SU-DHL-6 (cell line): Measurements from ENCODE around the gene FBXO47.

Experiments
- H2AFZ ChIP-seq: fragments of 200-600 bp; sonication (generic); 2 replicates; pipeline ENCODE4 v1.6.1; 2014; ENCODE audit warnings: low read depth, mild to moderate bottlenecking, moderate library complexity, mixed read lengths, antibody characterized with exemption, low read length; ENCODE audit not compliant: severe bottlenecking
- H3F3A ChIP-seq: fragments of 200-600 bp; shearing (Covaris generic); 2 replicates; pipeline ENCODE4 v1.6.0; 2016; ENCODE audit warnings: antibody characterized with exemption, mild to moderate bottlenecking; ENCODE audit not compliant: insufficient read depth
- H3K27ac ChIP-seq: fragments of 200-600 bp; sonication (generic); 2 replicates; pipeline ENCODE4 v1.5.1; 2016; ENCODE audit warnings: low read depth, mild to moderate bottlenecking, low read length, moderate library complexity, mixed read lengths
- H3K27me3 ChIP-seq: fragments of 200-600 bp; sonication (generic), shearing (Covaris generic); 2 replicates; pipeline ENCODE4 v1.6.0; 2014; ENCODE audit warnings: mild to moderate bottlenecking, low read length
- H3K36me3 ChIP-seq: fragments of 200-600 bp; sonication (generic); 2 replicates; pipeline ENCODE4 v1.6.1; 2014; ENCODE audit warnings: mild to moderate bottlenecking, low read length, mixed read lengths
- H3K4me2 ChIP-seq: fragments of 300-600, 200-600 bp; shearing (Covaris generic), sonication (generic); 2 replicates; pipeline ENCODE4 v1.6.0; 2014; ENCODE audit warnings: low read length, low read depth, mild to moderate bottlenecking; ENCODE audit not compliant: poor library complexity, severe bottlenecking
- H3K4me3 ChIP-seq: fragments of 200-600 bp; sonication (generic); 2 replicates; pipeline ENCODE4 v1.5.1; 2014; ENCODE audit warnings: antibody characterized with exemption, low read length, mild to moderate bottlenecking, mixed read lengths; ENCODE audit not compliant: insufficient read depth, poor library complexity, severe bottlenecking
- H3K79me2 ChIP-seq: fragments of 200-600 bp; sonication (generic); 2 replicates; pipeline ENCODE4 v1.6.1; 2014; ENCODE audit warnings: mild to moderate bottlenecking, low read length, moderate library complexity; ENCODE audit not compliant: insufficient read depth
- H3K9ac ChIP-seq: fragments of 200-600 bp; sonication (generic); 2 replicates; pipeline ENCODE4 v1.7.0; 2014; ENCODE audit warnings: mild to moderate bottlenecking, low read length
- H3K9me2 ChIP-seq: fragments of 200-600 bp; sonication (generic); replicated peaks from 2 replicates; pipeline ENCODE4 v1.6.1; 2014; ENCODE audit warnings: low read length; ENCODE audit not compliant: insufficient read depth
- H3K9me3 ChIP-seq: fragments of 200-600 bp; sonication (generic); 2 replicates; pipeline ENCODE4 v1.6.1; 2014; ENCODE audit warnings: low read length, mixed read lengths; ENCODE audit not compliant: insufficient read depth
- H4K20me1 ChIP-seq: fragments of 200-600 bp; sonication (generic); 2 replicates; pipeline ENCODE4 v1.6.1; 2014; ENCODE audit warnings: low read depth, mild to moderate bottlenecking, antibody characterized with exemption, low read length, moderate library complexity, mixed read lengths
- CTCF ChIP-seq: fragments of 200-600 bp; sonication (generic); IDR thresholded peaks from one replicate; pipeline ENCODE4 v1.5.1; 2017; ENCODE audit warnings: antibody characterized with exemption, mild to moderate bottlenecking, low read length, moderate library complexity; ENCODE audit not compliant: insufficient read depth, poor library complexity, severe bottlenecking
- EZH2phosphoT487 ChIP-seq: fragments of 200-600 bp; sonication (generic), shearing (Covaris generic); conservative IDR thresholded peaks from 2 replicates; pipeline ENCODE4 v1.6.1; 2018; ENCODE audit warnings: mild to moderate bottlenecking, antibody characterized with exemption, low read length, moderate library complexity, mixed read lengths

FBXO47 gene

GRCh38 chr17:39002991-39003715, 36.0 kb upstream of the FBXO47 start:
- no peak overlapping the region for H2AFZ ChIP-seq
- no peak overlapping the region for H3K9ac ChIP-seq

GRCh38 chr17:39001703-39002637, 34.8 kb upstream of the FBXO47 start:
- peaks cover 6% of the 10 kb centered on the region; the same call in 1 of the 2 replicates for H3K9me3 ChIP-seq
- H3K9ac ChIP-seq, result no peak overlapping the region
- H3F3A ChIP-seq, result no peaks in the 10 kb centered on the region
- no peaks in the 10 kb centered on the region for H4K20me1 ChIP-seq
- no peak overlapping the region for H3K27ac ChIP-seq
- TF ChIP-seq CTCF, result no peak
- TF ChIP-seq EZH2phosphoT487, result no peak
- no peak overlapping the region for H3K4me2 ChIP-seq
- H3K9me2 ChIP-seq, result no peaks in the 10 kb centered on the region
- no peaks in the 10 kb centered on the region for H3K36me3 ChIP-seq
- H3K79me2 ChIP-seq, result no peaks in the 10 kb centered on the region
- H3K27me3 ChIP-seq, result no peaks in the 10 kb centered on the region
- no peak overlapping the region for H3K4me3 ChIP-seq
- H2AFZ ChIP-seq, result no peak overlapping the region

More at GRCh38 chr17:39002991-39003715, 36.0 kb upstream of the FBXO47 start:
- Histone ChIP-seq H3K4me3 (no peak overlapping the region), H3K27ac (no peak overlapping the region), H3K9me2 (no peaks in the 10 kb centered on the region), H3F3A (no peaks in the 10 kb centered on the region), H3K4me2 (no peak overlapping the region), H4K20me1 (no peaks in the 10 kb centered on the region), H3K27me3 (no peaks in the 10 kb centered on the region; the same call in 1 of the 2 replicates), H3K36me3 (no peaks in the 10 kb centered on the region), H3K79me2 (no peaks in the 10 kb centered on the region), H3K9me3 (no peaks in the 10 kb centered on the region)
- TF ChIP-seq EZH2phosphoT487 (no peak), CTCF (no peak)

- no peak overlapping the region for H3K27ac ChIP-seq
- no peaks in the 10 kb centered on the region for H3F3A ChIP-seq
- peaks cover 14% of the 10 kb centered on the region; the same call in 1 of the 2 replicates for H3K9me3 ChIP-seq
- no peak overlapping the region for H3K9ac ChIP-seq
- TF ChIP-seq CTCF, result no peak
- TF ChIP-seq EZH2phosphoT487, result no peak
- no peaks in the 10 kb centered on the region for H3K36me3 ChIP-seq
- no peaks in the 10 kb centered on the region for H3K79me2 ChIP-seq
- H3K9me2 ChIP-seq, result no peaks in the 10 kb centered on the region
- no peak overlapping the region for H2AFZ ChIP-seq
- no peaks in the 10 kb centered on the region for H4K20me1 ChIP-seq
- H3K27me3 ChIP-seq, result no peaks in the 10 kb centered on the region
- H3K4me2 ChIP-seq, result no peak overlapping the region
- H3K4me3 ChIP-seq, result no peak overlapping the region
Measured at GRCh38 chr17:39000021-39000601, 32.9 kb upstream of the FBXO47 start.
